Measurements from ENCODE around the gene FAM170A. TPM values are rescaled to one million over a fixed set of nuclear protein-coding genes. Genes with fewer than 3 reads are reported as not detected.

Gene FAM170A
- total RNA-seq, 6 donors from 2014 or later: 0.46 TPM; not detected in 5

- TF ChIP-seq CTCF (IDR thresholded peaks at IDR 0.05) (no peak), EP300 (IDR thresholded peaks at IDR 0.05) (no peak), POLR2AphosphoS5 (IDR thresholded peaks at IDR 0.05) (no peak), POLR2A (IDR thresholded peaks at IDR 0.05) (no peak)
- Histone ChIP-seq H3K36me3 (no peaks in the 10 kb centered on the region), H3K4me1 (no peaks in the 10 kb centered on the region), H3K27me3 (no peaks in the 10 kb centered on the region), H3K9me3 (no peaks in the 10 kb centered on the region), H3K27ac (no peak overlapping the region), H3K4me3 (no peak overlapping the region)
- WGBS, 2 donors: 82 to 85% methylated on average over 2 of the region's 2 CpGs
- ATAC-seq (ENCODE audit: low FRiP score in 2 of 2) (no peak), DNase-seq (no peak)
Observed at GRCh38 chr5:119597728-119598298, 31.5 kb upstream of the FAM170A start.

- Histone ChIP-seq H3K9me3 (no peaks in the 10 kb centered on the region), H3K4me1 (no peaks in the 10 kb centered on the region), H3K36me3 (no peaks in the 10 kb centered on the region), H3K27me3 (no peaks in the 10 kb centered on the region), H3K4me3 (no peak overlapping the region), H3K27ac (no peak overlapping the region)
- no peak for TF ChIP-seq EP300 (IDR thresholded peaks at IDR 0.05)
- TF ChIP-seq CTCF (IDR thresholded peaks at IDR 0.05): no peak
- TF ChIP-seq POLR2AphosphoS5 (IDR thresholded peaks at IDR 0.05): no peak
- no peak for TF ChIP-seq POLR2A (IDR thresholded peaks at IDR 0.05)
- no peak for DNase-seq
- no peak for ATAC-seq (ENCODE audit: low FRiP score in 2 of 2)
Observed at GRCh38 chr5:119613937-119614336, 15.4 kb upstream of the FAM170A start.

GRCh38 chr5:119614838-119615237 lies 14.5 kb upstream of the FAM170A start:
- no peaks in the 10 kb centered on the region for H3K36me3 ChIP-seq
- ATAC-seq (ENCODE audit: low FRiP score in 2 of 2) (no peak), DNase-seq (no peak)
- H3K9me3 ChIP-seq: no peaks in the 10 kb centered on the region
- no peak overlapping the region for H3K4me3 ChIP-seq
- 58 to 63% methylated on average over 2 of the region's 2 CpGs for WGBS, 2 donors
- no peak overlapping the region for H3K27ac ChIP-seq
- H3K27me3 ChIP-seq: no peaks in the 10 kb centered on the region
- H3K4me1 ChIP-seq: no peaks in the 10 kb centered on the region
- no peak for TF ChIP-seq CTCF (IDR thresholded peaks at IDR 0.05)
- TF ChIP-seq POLR2A (IDR thresholded peaks at IDR 0.05): no peak
- no peak for TF ChIP-seq EP300 (IDR thresholded peaks at IDR 0.05)
- no peak for TF ChIP-seq POLR2AphosphoS5 (IDR thresholded peaks at IDR 0.05)

GRCh38 chr5:119626086-119626485 lies 3.3 kb upstream of the FAM170A start:
- Histone ChIP-seq H3K9me3 (no peaks in the 10 kb centered on the region), H3K4me3 (no peak overlapping the region), H3K36me3 (no peaks in the 10 kb centered on the region), H3K27ac (no peak overlapping the region), H3K4me1 (peaks cover 0 to 3% (median 0%) of the 10 kb centered on the region in 4 donors), H3K27me3 (no peaks in the 10 kb centered on the region)
- no peak for TF ChIP-seq POLR2AphosphoS5 (IDR thresholded peaks at IDR 0.05)
- TF ChIP-seq EP300 (IDR thresholded peaks at IDR 0.05): no peak
- TF ChIP-seq CTCF (IDR thresholded peaks at IDR 0.05): no peak
- TF ChIP-seq POLR2A (IDR thresholded peaks at IDR 0.05): no peak
- 66 to 91% methylated on average over 2 of the region's 2 CpGs for WGBS, 2 donors
- no peak for DNase-seq
- no peak for ATAC-seq (ENCODE audit: low FRiP score in 2 of 2)

GRCh38 chr5:119630752-119631440 lies 1.5 kb downstream of the FAM170A start:
- H3K4me1 ChIP-seq: peaks cover 0 to 3% (median 0%) of the 10 kb centered on the region in 4 donors
- H3K27me3 ChIP-seq: no peaks in the 10 kb centered on the region
- H3K36me3 ChIP-seq: no peaks in the 10 kb centered on the region
- 58 to 61% methylated on average over 9 of the region's 9 CpGs for WGBS, 2 donors
- no peak for DNase-seq
- H3K9me3 ChIP-seq: no peaks in the 10 kb centered on the region
- H3K27ac ChIP-seq: no peak overlapping the region
- TF ChIP-seq CTCF (IDR thresholded peaks at IDR 0.05) (no peak), POLR2AphosphoS5 (IDR thresholded peaks at IDR 0.05) (no peak), POLR2A (IDR thresholded peaks at IDR 0.05) (no peak), EP300 (IDR thresholded peaks at IDR 0.05) (no peak)
- no peak for ATAC-seq (ENCODE audit: low FRiP score in 2 of 2)
- H3K4me3 ChIP-seq: no peak overlapping the region

All from upper lobe of left lung (tissue), 6 donors.